ENCODE data around the gene SGK1.
"Not testable (repeated sequence)": the region's sequence is repeated elsewhere in the genome, so short reads cannot be mapped to it uniquely, and the experiment has no call there.

- TF ChIP-seq CTCF, EZH2, EZH2phosphoT487 (IDR thresholded peaks at IDR 0.05): not testable (repeated sequence)
Observed at GRCh38 chr6:134181251-134181650, 136.7 kb downstream of the SGK1 start.
